Thyroid gland (tissue), 4 donors: ENCODE data around the gene BAG2. TPM values are rescaled to one million over a fixed set of nuclear protein-coding genes. Genes with fewer than 3 reads are reported as not detected.

Source experiments
- DNase-seq, 2 donors: peaks; one replicate each; pipeline ENCODE4 v3.0.0-alpha.2; 2019
- H3K27ac ChIP-seq, 3 donors: fragments of 200-600 bp; sonication (generic); 1 replicate in 2 of 3; 2 replicates in 1 of 3; pipeline ENCODE4 v1.5.1; 2016 to 2019; ENCODE audit warnings: mild to moderate bottlenecking in 1 of 3, moderate library complexity in 1 of 3
- H3K27me3 ChIP-seq: fragments of 200-600 bp; sonication (generic); one replicate; pipeline ENCODE4 v1.5.1; 2019
- H3K36me3 ChIP-seq, 2 donors: fragments of 200-600 bp; sonication (generic); one replicate each; pipeline ENCODE4 v1.5.1; 2016 to 2019
- H3K4me1 ChIP-seq, 2 donors: fragments of 200-600 bp; sonication (generic); one replicate each; pipeline ENCODE4 v1.5.1; 2017 to 2019
- H3K4me3 ChIP-seq, 3 donors: fragments of 200-600 bp; sonication (generic); replicated peaks in 1 of 3; 1 replicate in 2 of 3; 2 replicates in 1 of 3; pipeline ENCODE4 v1.5.1; 2016; ENCODE audit warnings: mild to moderate bottlenecking in 1 of 3
- H3K9me3 ChIP-seq: fragments of 200-600 bp; sonication (generic); one replicate; pipeline ENCODE4 v1.5.1; 2017
- CTCF ChIP-seq, 6 experiments: fragments of 200-600 bp in 3 of 6; fragments of 450-650 bp in 3 of 6; sonication (generic) in 3 of 6; IDR thresholded peaks; one replicate each; pipeline ENCODE4 v1.5.1; 2016 to 2019; ENCODE audit warnings: antibody characterized with exemption in 6 of 6, mild to moderate bottlenecking in 2 of 6, inconsistent platforms in 1 of 6, moderate library complexity in 1 of 6
- POLR2A ChIP-seq, 2 donors: fragments of 450-650 bp; IDR thresholded peaks; one replicate each; pipeline ENCODE4 v1.6.1; 2017; ENCODE audit warnings: antibody characterized with exemption in 2 of 2, mild to moderate bottlenecking in 2 of 2, moderate library complexity in 1 of 2
- WGBS, 2 donors: methylation state at CpG; one replicate each; pipeline ENCODE4 v1.1.5; 2017; 5-methylcytosine and 5-hydroxymethylcytosine counted together
- intact Hi-C: fragments of 100-400 bp; cut with DNase I; formaldehyde crosslinking; loops from one replicate; pipeline ENCODE4 v1.15.1; 2023
- total RNA-seq, 4 donors: library from RNA; depleted of rRNA; stranded (reverse); fragments of >200 nt; gene quantifications; one replicate each; pipeline ENCODE4 v1.2.3, GENCODE V29; 2016

Gene BAG2
- total RNA-seq, 4 donors from 2014 or later = 9.5 to 11.5 (median 10.9) TPM

DNA sequence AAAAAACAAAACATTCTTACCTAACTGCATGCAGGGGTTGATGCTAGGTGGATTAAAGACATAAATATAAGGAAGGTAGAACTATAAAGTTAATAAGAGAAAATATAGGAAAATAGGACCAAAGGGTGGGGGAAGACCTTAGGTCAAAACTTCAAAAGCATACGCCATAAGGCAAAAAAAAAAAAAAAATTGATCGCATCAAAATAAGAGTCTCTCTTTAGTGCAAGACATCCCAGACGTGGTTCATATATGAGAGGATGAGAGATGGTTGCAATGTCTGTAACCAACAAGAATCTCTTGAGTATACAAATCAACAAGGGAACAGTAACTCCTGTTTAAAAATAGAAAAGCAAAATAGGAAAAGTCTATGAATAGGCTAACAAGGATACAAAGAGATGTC lies 8.5 kb downstream of the BAG2 start:
- no peaks in the 10 kb centered on the region for H3K27me3 ChIP-seq
- TF ChIP-seq POLR2A (IDR thresholded peaks at IDR 0.05) = no peak
- no peak for TF ChIP-seq CTCF (IDR thresholded peaks at IDR 0.05)
- intact Hi-C loops = no loop called here
- no peaks in the 10 kb centered on the region for H3K9me3 ChIP-seq
- H3K4me1 ChIP-seq = no peaks in the 10 kb centered on the region
- no peak overlapping the region for H3K27ac ChIP-seq
- no peak for DNase-seq
- H3K36me3 ChIP-seq = peaks cover 7% of the 10 kb centered on the region in 2 donors
- H3K4me3 ChIP-seq = no peak overlapping the region
- 92 to 95% methylated on average over 3 of the region's 3 CpGs for WGBS, 2 donors

GRCh38 chr6:57182017-57182432 lies 9.9 kb downstream of the BAG2 start:
- no peak for DNase-seq
- intact Hi-C loops = no loop called here
- WGBS, 2 donors = 91 to 93% methylated on average over 2 of the region's 2 CpGs
- H3K4me1 ChIP-seq = no peaks in the 10 kb centered on the region
- peaks cover 7% of the 10 kb centered on the region in 2 donors for H3K36me3 ChIP-seq
- TF ChIP-seq POLR2A (IDR thresholded peaks at IDR 0.05) (no peak), CTCF (IDR thresholded peaks at IDR 0.05) (no peak)
- no peak overlapping the region for H3K4me3 ChIP-seq
- no peaks in the 10 kb centered on the region for H3K9me3 ChIP-seq
- no peak overlapping the region for H3K27ac ChIP-seq
- H3K27me3 ChIP-seq = no peaks in the 10 kb centered on the region

DNA sequence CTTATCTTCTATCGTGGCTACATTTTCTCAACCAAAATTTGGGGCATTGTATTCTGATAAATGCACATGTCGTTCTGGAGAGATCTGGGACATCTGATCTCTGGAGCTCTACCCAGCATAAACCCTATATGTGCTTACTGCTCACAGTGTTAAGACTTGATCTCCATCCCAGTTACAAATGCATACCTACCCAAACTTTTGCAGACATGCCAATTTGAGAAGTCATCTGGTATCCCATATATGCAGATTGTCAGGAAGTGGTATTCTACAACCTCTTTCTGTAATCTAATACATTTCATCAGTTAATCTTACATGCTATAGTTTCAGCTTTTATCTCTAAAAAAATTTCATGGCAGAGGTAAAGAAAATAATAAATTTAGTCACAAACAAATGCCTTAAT lies 11.2 kb downstream of the BAG2 start:
- peaks cover 7% of the 10 kb centered on the region in 2 donors for H3K36me3 ChIP-seq
- no peaks in the 10 kb centered on the region for H3K4me1 ChIP-seq
- intact Hi-C loops = no loop called here

DNA sequence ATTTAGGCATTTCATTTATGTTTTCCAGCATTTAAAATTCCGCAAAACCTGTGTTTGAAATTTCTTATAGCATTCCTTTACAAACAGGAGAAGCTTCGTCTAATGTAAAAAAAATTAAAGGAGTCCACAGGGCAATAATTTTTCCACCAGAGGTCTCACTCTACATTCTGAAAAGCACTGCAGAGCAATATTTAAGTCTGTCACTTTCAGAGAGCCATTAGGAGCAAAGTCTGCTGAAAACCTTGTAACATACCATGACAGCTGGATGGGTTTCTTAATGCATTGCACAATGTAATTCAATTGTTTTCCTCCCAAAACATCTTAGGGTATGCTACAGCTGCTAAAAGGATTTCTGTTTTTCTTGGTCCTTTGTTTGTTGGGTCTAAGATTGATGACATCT lies 18.0 kb downstream of the BAG2 start:
- no peaks in the 10 kb centered on the region for H3K4me1 ChIP-seq

More for the DNA sequence above, 11.2 kb downstream of the BAG2 start:
- H3K27ac ChIP-seq = no peak overlapping the region
- H3K4me3 ChIP-seq = no peak overlapping the region
- TF ChIP-seq CTCF (IDR thresholded peaks at IDR 0.05) (no peak), POLR2A (IDR thresholded peaks at IDR 0.05) (no peak)
- H3K9me3 ChIP-seq = no peaks in the 10 kb centered on the region
- WGBS, 2 donors = 92 to 100% methylated on average over 2 of the region's 2 CpGs
- DNase-seq = no peak
- no peaks in the 10 kb centered on the region for H3K27me3 ChIP-seq

DNA sequence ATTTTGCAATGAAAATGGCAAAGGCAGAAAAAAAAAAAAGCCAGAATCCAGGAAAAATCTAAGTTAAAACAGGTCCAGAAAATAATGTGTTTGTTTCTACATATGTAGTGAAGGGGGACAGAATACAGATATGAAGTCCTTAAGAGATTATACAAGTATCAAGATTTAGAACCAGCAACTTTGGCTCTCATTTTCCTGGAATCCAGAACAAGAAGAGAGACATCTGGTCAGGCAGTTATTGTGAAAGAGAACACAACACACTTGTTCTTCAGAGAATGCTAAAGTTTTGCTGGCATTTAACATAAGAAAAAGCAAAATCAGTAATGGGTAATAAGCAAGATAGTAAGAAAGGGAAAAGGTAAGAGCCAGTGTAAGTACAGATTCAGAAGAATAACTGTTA lies 21.1 kb downstream of the BAG2 start:
- no peaks in the 10 kb centered on the region for H3K27me3 ChIP-seq
- intact Hi-C loops = no loop called here
- no peaks in the 10 kb centered on the region for H3K9me3 ChIP-seq
- no peak overlapping the region for H3K4me3 ChIP-seq
- no peak for DNase-seq
- no peak for TF ChIP-seq CTCF (IDR thresholded peaks at IDR 0.05)
- TF ChIP-seq POLR2A (IDR thresholded peaks at IDR 0.05) = no peak
- no peaks in the 10 kb centered on the region for H3K4me1 ChIP-seq
- peak overlapping the region in 1 of 3 donors; percentile 37 for H3K27ac ChIP-seq
- H3K36me3 ChIP-seq = no peaks in the 10 kb centered on the region

More for the DNA sequence above, 18.0 kb downstream of the BAG2 start:
- H3K9me3 ChIP-seq = no peaks in the 10 kb centered on the region
- TF ChIP-seq CTCF (IDR thresholded peaks at IDR 0.05) = peak in 5 of 6 experiments; percentile 12 to 48 (median 38)
- no peak for TF ChIP-seq POLR2A (IDR thresholded peaks at IDR 0.05)
- H3K27ac ChIP-seq = no peak overlapping the region
- no peaks in the 10 kb centered on the region for H3K36me3 ChIP-seq
- no peak for DNase-seq
- H3K27me3 ChIP-seq = no peaks in the 10 kb centered on the region
- H3K4me3 ChIP-seq = no peak overlapping the region
- 80 to 84% methylated on average over 2 of the region's 2 CpGs for WGBS, 2 donors
- intact Hi-C loops = no loop called here
